MM.1S (cell line): ENCODE measurements around the gene AGAP2.
"Not testable (repeated sequence)": the region's sequence is repeated elsewhere in the genome, so short reads cannot be mapped to it uniquely, and the experiment has no call there.

Experiments
- DNase-seq: peaks from one replicate; pipeline ENCODE4 v3.0.0-alpha.2; 2015
- H2AFZ ChIP-seq: fragments of 300-600 bp; sonication (generic); 2 replicates; pipeline ENCODE4 v1.6.0; 2016; ENCODE audit warnings: antibody characterized with exemption, low read length
- H3F3A ChIP-seq: fragments of 300-600 bp; sonication (generic); 2 replicates; pipeline ENCODE4 v1.6.1; 2016; ENCODE audit warnings: mild to moderate bottlenecking, antibody characterized with exemption, low read length, moderate library complexity, mixed read lengths; ENCODE audit not compliant: insufficient read depth
- H3K27ac ChIP-seq: fragments of 300-600 bp; sonication (generic); 2 replicates; pipeline ENCODE4 v1.5.1; 2016; ENCODE audit warnings: mild to moderate bottlenecking, low read length
- H3K27me3 ChIP-seq: fragments of 300-600 bp; sonication (generic); replicated peaks from 2 replicates; pipeline ENCODE4 v1.6.0; 2016; ENCODE audit warnings: low read length; ENCODE audit not compliant: insufficient read depth
- H3K36me3 ChIP-seq: fragments of 300-600 bp; sonication (generic); replicated peaks from 2 replicates; pipeline ENCODE4 v1.6.1; 2016; ENCODE audit warnings: mild to moderate bottlenecking, low read length, mixed read lengths; ENCODE audit not compliant: insufficient read depth
- H3K4me1 ChIP-seq: fragments of 300-600 bp; sonication (generic); 2 replicates; pipeline ENCODE4 v1.6.1; 2016; ENCODE audit warnings: low read length, mixed read lengths
- H3K4me2 ChIP-seq: fragments of 300-600 bp; sonication (generic); 2 replicates; pipeline ENCODE4 v1.6.0; 2016; ENCODE audit warnings: low read depth, low read length
- H3K4me3 ChIP-seq: fragments of 300-600 bp; sonication (generic); 2 replicates; pipeline ENCODE4 v1.5.1; 2016; ENCODE audit warnings: low read length, mixed read lengths
- H3K79me2 ChIP-seq: fragments of 300-600 bp; sonication (generic); 2 replicates; pipeline ENCODE4 v1.6.1; 2016; ENCODE audit warnings: mixed run types, low read length, mixed read lengths
- H3K9ac ChIP-seq: fragments of 300-600 bp; sonication (generic); 2 replicates; pipeline ENCODE4 v1.6.1; 2016; ENCODE audit warnings: low read length, mixed read lengths
- H3K9me2 ChIP-seq: fragments of 300-600 bp; sonication (generic); replicated peaks from 2 replicates; pipeline ENCODE4 v1.6.1; 2016; ENCODE audit warnings: mild to moderate bottlenecking, low read length, mixed read lengths; ENCODE audit not compliant: insufficient read depth
- H3K9me3 ChIP-seq: fragments of 300-600 bp; sonication (generic); replicated peaks from 2 replicates; pipeline ENCODE4 v1.6.1; 2016; ENCODE audit warnings: mild to moderate bottlenecking, low read length, mixed read lengths; ENCODE audit not compliant: insufficient read depth
- H4K20me1 ChIP-seq: fragments of 300-600 bp; sonication (generic); 2 replicates; pipeline ENCODE4 v1.6.1; 2016; ENCODE audit warnings: mild to moderate bottlenecking, low read length, moderate library complexity, mixed read lengths; ENCODE audit not compliant: insufficient read depth
- CTCF ChIP-seq: fragments of 300-600 bp; sonication (generic); IDR thresholded peaks from 2 replicates; pipeline ENCODE4 v1.5.1; 2016; ENCODE audit warnings: antibody characterized with exemption, low read length, mixed read lengths
- EZH2 ChIP-seq: fragments of 300-600 bp; sonication (generic); optimal IDR thresholded peaks from 2 replicates; pipeline ENCODE3; 2017; ENCODE audit warnings: low read depth, mild to moderate bottlenecking, antibody characterized with exemption, low read length, mixed read lengths
- EZH2phosphoT487 ChIP-seq: fragments of 300-600 bp; sonication (generic); IDR thresholded peaks from 2 replicates; pipeline ENCODE4 v1.6.1; 2018; ENCODE audit warnings: antibody characterized with exemption, low read length

The AGAP2 gene

GRCh38 chr12:57679697-57680096, 58.8 kb downstream of the AGAP2 start:
- Histone ChIP-seq H3K9me2 (no peaks in the 10 kb centered on the region), H2AFZ (no peak overlapping the region), H3K4me1 (no peaks in the 10 kb centered on the region), H3K4me2 (no peak overlapping the region), H3K9me3 (no peaks in the 10 kb centered on the region), H3K9ac (no peak overlapping the region), H3K27me3 (no peaks in the 10 kb centered on the region), H3F3A (no peaks in the 10 kb centered on the region), H3K36me3 (no peaks in the 10 kb centered on the region), H3K4me3 (no peak overlapping the region), H3K27ac (no peak overlapping the region), H4K20me1 (no peaks in the 10 kb centered on the region), H3K79me2 (no peaks in the 10 kb centered on the region)
- TF ChIP-seq EZH2 (no peak), EZH2phosphoT487 (no peak), CTCF (no peak)
- no peak for DNase-seq

GRCh38 chr12:57677947-57678346, 60.6 kb downstream of the AGAP2 start:
- not testable (repeated sequence) for H3K9ac ChIP-seq, H3K4me1 ChIP-seq, H3K9me3 ChIP-seq, H3K27ac ChIP-seq, H3K36me3 ChIP-seq, H3F3A ChIP-seq, H2AFZ ChIP-seq, H3K4me2 ChIP-seq, H3K27me3 ChIP-seq, H3K79me2 ChIP-seq, H3K9me2 ChIP-seq, H4K20me1 ChIP-seq, DNase-seq, H3K4me3 ChIP-seq

GRCh38 chr12:57674691-57675090, 63.9 kb downstream of the AGAP2 start:
- no peak for DNase-seq
- no peaks in the 10 kb centered on the region for H3K79me2 ChIP-seq
- no peak overlapping the region for H2AFZ ChIP-seq
- no peaks in the 10 kb centered on the region for H3K4me1 ChIP-seq
- H3K9me2 ChIP-seq, result no peaks in the 10 kb centered on the region
- H3K9me3 ChIP-seq, result no peaks in the 10 kb centered on the region
- H3K27me3 ChIP-seq, result no peaks in the 10 kb centered on the region
- TF ChIP-seq EZH2phosphoT487 (no peak), CTCF (no peak), EZH2 (no peak)
- no peak overlapping the region for H3K27ac ChIP-seq
- H3K36me3 ChIP-seq, result no peaks in the 10 kb centered on the region
- H4K20me1 ChIP-seq, result no peaks in the 10 kb centered on the region
- H3K4me3 ChIP-seq, result no peak overlapping the region
- no peaks in the 10 kb centered on the region for H3F3A ChIP-seq
- H3K4me2 ChIP-seq, result no peak overlapping the region
- no peak overlapping the region for H3K9ac ChIP-seq
